ENCODE data around the gene ARPC5L.

The ARPC5L gene

DNA sequence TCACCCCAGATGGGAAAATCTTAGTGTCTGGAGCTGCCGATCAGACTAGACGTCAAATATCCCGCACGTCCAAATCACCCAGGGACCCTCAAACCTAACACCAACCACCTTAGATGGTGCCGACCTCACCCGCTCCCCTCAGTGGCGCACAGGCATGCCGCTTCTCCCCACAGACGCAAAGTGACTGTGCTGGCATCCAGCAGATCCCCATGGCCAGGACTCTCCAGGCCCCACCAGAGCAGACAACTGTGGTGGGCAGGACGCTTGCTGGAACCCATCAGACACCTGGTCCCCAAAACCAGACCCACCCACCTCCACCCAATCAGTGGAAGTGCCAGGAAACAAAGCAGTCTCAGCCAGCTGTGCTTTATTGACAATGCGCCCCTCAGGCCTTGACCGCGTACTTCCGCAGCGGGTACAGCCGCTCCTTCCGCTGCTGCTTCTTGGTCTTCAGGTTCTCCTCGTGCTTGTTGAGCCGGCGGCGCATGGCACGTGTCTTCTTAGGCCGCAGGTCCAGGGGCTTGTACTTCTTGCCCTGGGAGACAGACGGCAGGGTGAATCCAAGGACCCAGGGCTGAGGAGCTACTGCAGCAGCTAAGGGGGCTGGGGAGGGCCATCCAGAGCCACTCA is 4.3 kb upstream of the ARPC5L start:
- Histone ChIP-seq H3K27ac (no peak overlapping the region), H3K4me3 (no peak overlapping the region)
- no peak for TF ChIP-seq CTCF (IDR thresholded peaks at IDR 0.05)
- peak; percentile 65 for DNase-seq (ENCODE audit: low spot score)

DNA sequence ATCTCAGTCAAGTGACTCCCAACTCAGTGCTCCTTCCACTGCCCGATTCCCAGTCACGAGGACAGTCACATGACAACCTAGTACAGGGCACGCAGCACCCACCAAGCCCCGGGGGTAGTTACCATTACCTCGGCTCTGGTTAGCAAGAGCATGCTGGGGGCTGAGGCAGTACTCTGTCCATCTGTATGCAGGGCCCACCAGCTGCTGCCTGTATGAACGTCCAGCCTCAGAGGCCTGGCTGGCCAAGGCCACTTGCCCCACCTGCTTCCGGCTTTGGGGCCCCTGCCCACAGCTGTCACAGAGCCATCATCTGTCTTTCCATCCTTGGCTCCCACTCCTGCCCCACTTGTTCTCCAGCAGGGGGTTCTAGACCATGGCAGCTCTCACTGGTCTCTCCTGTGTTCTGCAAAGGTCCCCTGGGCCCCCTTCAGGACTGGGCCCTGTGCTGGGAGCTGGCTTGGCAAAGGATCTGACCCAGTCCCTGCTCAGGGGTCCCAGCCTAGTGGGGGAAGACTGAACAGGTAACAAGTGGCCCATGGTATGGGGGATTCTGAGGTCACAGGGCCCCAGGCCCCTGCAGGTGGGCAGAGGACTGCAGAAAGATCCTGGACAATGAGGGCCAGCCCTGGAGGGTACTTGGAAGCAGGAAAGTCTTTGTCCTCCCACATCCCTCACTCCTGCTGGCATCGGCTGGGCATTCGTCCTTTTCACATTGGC is 3.4 kb upstream of the ARPC5L start:
- DNase-seq (ENCODE audit: low spot score), result peak; percentile 62
- TF ChIP-seq CTCF (IDR thresholded peaks at IDR 0.05), result no peak
- Histone ChIP-seq H3K4me3 (no peak overlapping the region), H3K27ac (no peak overlapping the region)

- Histone ChIP-seq H3K27ac (peak overlapping the region in 1 of 2 donors; percentile 93), H3K4me3 (peak overlapping the region; percentile 75)
- TF ChIP-seq CTCF (IDR thresholded peaks at IDR 0.05), result no peak
- DNase-seq (ENCODE audit: low spot score), result no peak
These were observed 1.9 kb upstream of the ARPC5L start for GRCh38 chr9:124859803-124860581.

DNA sequence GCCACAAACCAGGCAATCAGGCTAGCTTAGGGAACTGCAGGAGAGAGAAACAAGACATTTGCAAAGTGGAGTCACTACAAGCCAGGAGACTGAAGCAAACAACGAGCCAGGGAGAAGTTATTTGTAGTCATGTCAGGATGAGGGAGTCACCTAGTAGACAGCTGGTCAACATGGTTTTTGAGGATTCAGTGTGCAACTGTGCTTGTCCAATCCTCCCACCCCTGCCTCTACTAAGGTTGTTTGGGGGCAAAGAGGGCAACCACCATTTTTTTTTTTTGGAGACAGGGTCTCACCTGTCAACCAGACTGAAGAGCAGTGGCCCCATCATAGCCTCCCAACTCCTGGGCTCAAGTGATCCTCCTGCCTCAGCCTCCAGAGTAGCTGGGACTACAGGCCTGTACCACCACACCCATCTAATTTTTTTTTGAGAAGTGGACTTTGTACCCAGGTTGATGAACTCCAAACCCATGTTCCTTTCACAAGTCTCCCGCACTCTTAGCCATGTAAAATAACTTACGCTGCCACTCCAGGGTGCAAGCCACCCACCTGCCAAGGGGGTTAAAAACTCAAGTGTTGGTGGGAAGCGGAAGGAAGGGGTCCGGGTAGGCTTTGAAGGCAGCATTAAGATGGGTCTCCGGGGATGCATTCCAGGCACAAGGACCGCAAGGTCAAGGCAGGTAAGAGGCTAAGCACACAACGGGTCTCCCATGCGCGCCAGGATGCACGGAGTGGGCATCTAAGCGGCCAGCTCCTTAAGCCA is 1.2 kb upstream of the ARPC5L start:
- DNase-seq (ENCODE audit: low spot score), result no peak
- Histone ChIP-seq H3K4me3 (peak overlapping the region; percentile 75), H3K27ac (peak overlapping the region; percentile 89 to 93)
- no peak for TF ChIP-seq CTCF (IDR thresholded peaks at IDR 0.05)

DNA sequence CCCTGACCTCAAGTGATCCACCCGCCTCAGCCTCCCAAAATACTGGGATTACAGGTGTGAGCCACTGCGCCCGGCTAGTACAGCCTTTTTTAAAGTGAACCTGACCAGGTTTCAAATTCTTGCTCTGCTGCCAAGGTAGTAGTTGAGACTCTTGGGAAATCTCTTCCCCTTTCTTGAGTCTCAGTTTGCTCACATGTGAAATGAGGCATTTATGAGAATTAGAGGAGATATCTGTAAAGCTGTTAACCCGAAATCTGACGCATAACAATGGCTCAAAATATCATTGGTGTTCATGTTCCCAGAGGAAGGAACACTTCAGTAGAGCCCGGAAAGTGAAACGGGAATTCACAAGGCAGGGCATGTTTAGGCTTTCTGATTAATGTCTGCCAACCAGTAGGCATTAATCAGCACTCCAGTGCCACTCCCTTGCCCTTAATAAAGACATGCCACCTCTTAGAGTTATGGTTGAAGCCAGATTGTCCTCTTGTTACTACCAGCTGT is 1.5 kb downstream of the ARPC5L start:
- no peak for TF ChIP-seq CTCF (IDR thresholded peaks at IDR 0.05)
- Histone ChIP-seq H3K4me3 (no peak overlapping the region), H3K27ac (peak overlapping the region in 1 of 2 donors; percentile 33)
- no peak for DNase-seq (ENCODE audit: low spot score)

DNA sequence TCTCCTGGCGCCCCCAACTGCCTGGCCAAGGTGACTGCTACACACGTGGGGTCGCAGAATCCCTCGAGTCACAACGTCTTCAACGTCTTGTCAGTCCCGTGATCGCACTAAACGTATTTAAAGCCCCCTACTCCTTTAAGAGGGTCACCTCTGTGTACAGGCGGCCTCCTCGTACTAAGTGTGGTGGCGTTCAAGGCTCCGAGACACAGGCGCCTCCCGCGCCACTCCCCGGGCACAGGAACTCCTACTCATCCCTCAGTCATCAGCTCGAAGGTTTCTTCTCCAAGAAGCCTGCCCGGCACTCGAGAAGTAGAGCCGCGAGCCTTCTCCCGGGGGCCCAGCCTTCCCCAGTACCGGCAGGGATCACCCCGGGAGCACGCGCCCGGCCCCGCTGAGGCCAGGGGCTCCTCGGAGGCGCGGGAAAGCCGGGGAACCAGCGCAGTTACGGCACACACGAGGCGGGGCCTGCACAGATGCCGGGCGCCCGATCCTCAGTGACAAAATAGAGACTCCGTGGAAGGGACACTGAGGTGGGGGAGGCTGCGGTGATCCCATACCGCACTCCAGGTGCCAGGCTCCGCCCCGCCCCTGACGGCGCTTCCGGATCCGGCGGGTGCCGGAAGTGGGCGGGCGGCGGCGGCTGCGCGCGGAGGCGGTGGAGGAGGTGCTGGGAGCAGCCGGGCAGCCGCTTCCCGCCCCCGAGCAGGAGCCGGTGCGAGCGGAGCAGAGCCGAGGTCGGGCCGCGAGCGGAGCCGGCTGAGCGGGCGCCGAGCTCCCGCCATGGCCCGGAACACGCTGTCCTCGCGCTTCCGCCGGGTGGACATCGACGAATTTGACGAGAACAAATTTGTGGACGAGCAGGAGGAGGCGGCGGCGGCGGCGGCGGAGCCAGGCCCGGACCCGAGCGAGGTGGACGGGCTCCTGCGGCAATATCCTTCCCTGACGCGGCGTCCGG is 6.9 kb downstream of the ARPC5L start:
- Histone ChIP-seq H3K4me3 (peak overlapping the region; percentile 97), H3K27ac (peak overlapping the region; percentile 86 to 97)
- DNase-seq (ENCODE audit: low spot score), result peak; percentile 88
- no peak for TF ChIP-seq CTCF (IDR thresholded peaks at IDR 0.05)
